HG03558 (cell line): ENCODE measurements around the gene BCAR3.
"Not testable (repeated sequence)": the region's sequence is repeated elsewhere in the genome, so short reads cannot be mapped to it uniquely, and the experiment has no call there.

Experiments used
- ATAC-seq: cut with Tn5 transposase; IDR thresholded peaks from one replicate; pipeline ENCODE4 v1.9.1; 2021; ENCODE audit warnings: moderate number of reproducible peaks; ENCODE audit not compliant: unreplicated experiment; ENCODE audit errors: extremely low read depth

BCAR3 gene

DNA sequence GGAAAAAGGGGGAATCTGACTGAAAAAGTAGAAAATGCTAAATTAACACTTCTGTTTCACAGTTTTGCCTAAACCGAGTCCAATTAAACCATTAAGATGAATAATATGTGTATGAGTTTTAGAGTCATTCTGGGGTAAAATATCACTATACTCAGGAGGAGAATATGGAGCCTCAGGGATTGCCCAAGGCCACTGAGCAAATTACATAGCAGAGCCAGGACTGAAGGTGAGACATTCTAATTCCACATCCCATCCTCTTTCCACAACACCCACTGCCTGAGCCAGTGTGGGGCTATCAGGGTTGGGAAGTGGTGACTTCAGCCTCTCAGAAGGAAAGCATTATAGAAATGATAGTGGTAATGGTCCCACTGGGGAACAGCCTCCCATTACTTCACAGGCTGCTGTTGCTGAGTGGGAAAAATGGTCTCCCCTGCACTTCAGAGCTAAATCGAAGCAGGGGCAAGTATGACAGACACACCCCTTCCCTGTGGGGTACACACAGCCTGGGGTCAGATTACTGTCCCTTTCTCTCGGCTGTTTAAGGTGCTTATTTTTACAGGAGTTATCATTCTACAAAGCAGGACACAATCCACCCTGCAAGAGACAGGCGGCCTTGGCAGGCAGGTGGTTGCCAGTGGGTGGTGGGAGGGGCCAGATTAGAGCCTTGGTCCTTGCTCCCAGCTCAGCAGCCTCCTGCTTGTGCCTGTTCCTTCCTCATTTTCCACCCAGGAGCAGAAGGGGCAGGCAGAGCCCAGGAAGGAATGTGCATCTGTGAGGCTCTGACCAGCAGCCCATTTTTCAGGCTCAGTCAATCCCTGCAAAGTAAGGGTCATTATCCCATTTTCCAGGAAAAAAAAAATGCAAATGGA lies 9.5 kb upstream of the BCAR3 start:
- ATAC-seq, result no peak

- no peak for ATAC-seq
These were observed 8.7 kb upstream of the BCAR3 start for GRCh38 chr1:93690341-93690740.

DNA sequence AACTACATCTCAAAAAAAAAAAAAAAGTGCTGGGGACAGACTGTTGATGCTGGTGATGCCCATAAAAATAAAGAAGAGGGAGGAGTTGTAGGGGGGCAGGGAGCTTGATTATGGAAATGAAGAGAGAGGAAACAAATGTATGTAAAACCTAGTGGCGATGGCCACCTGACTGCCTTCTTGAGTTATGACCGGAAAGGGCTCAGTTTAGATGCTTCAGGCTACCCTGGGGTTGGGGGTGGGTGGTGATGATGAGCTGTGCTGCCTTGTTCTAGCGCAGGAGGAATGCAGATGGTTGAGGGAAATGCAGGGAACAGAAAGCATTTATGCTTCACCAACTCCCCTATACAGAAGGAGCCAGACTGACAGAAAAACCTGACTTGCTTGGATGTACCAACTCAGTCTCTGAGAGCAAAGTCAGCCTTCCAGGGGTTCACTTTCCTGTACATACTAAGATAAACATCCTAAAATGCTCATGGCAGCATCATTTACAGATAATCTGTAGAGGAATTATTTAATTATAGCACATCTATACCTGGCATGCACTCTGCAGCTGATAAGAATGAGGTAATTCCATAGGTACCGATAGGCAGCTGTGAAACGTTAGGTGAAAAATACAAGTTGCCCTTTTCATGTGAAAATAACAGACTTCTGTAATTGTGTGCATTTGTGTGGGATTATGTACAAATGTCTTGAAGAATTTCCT lies 8.0 kb upstream of the BCAR3 start:
- no peak for ATAC-seq

- ATAC-seq, result no peak
These were observed 5.9 kb upstream of the BCAR3 start for GRCh38 chr1:93687542-93687941.

DNA sequence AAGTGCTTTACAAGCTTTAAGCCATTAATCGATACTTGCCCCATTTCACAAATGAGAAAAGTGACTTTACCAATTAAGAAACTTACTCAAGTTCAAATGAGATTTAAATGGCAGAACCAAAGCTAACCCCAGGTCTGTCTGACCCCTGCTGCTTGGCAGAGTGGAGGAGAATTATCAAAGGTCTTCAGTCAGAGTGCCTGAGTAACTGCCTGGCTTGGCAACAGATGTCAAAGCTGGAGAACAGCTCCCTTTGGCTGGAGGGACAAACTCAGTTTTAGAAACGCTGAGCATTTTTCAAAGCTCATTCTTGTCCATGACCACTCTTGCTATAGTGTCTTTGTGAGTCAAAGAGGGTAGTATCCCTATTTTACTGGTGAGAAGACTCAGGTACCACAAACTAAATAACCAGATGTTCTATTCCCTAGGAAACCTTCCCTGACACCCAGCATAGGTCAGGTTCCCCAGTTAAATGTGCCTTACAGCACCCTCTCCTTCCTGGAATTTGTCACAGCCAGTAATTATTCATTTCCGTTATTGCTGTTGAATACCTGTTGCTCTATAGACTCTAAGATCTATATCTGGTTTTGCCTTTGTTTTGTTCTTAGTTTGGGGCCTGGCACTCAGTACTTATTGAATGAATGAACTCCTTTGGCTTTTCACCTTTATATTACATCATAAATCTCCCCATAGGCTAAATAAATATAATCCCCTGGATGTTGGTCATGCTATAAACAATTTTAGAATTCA lies 5.0 kb upstream of the BCAR3 start:
- no peak for ATAC-seq

DNA sequence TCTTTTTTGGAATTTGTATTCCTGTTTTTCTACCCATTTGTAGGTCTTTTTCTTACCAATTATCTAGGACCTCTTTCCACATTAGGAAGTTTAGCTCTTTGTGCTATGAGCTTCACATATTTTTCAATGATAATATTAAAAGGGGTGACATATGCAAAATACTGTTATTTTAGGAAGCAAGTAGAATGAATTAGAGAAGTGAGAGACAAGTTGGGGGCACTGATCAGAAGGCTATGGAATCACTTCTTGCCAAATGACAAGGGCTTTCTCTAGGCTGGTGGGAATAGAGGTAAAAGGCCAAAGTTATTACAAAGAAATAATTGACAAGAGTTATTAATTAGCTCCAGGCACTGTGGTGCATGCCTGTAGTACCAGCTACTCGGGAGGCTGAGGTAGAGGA lies 4.3 kb upstream of the BCAR3 start:
- ATAC-seq, result no peak

DNA sequence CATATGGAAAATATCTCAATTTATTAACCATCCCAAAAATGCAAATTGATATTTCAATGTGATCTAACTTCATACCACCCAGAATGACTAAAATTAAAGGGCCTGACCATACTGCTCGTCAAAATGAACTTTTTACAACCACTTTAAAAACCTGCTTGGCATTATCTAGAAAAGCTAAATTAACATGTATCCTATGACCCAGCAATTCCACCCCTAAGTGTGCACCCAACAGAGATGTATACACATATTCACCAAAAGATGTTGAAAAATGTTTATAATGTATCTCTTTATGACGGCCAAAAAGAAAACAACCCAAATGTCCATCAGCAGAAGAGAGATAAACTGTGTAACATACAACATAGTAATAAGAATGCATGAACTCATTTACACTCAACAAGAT lies 1.6 kb upstream of the BCAR3 start:
- ATAC-seq, result no peak

DNA sequence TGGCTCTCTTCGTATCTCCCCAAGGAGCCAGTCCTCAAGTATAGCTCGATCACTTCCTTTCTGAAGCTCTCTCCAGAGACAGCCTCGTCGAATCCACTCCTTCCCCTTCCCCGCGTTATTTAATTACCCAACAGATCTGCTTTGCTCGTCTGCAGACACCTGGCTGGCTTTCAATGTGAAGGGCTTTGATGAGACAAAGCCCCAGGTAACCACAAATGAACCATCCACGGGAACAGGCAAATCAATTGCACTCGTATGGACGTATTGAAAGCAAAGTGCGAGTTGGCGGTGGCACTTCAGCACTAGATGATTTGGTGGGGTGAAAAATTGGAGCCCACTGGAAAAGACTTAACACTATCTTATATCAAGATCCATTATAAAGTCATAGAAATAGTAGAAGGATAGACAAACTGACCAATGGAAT lies 364 bp upstream of the BCAR3 start:
- ATAC-seq, result no peak

GRCh38 chr1:93680420-93681100 lies 1.1 kb downstream of the BCAR3 start:
- no peak for ATAC-seq

DNA sequence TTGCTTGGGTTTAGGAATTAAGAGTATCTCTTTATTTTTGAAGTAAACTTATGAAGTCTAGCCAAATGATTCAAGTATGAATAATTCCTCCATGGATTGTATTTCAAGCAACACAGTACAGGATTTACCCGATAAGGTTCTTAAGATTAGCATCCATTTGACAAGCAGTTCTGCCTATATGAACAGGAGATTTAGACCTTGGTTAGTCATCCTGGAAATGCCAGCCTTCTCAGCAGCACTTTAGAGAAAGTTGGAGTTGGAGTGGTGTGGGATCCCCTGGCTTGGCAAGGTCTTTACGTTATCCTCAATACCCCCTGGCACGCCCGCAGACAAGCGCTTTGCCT lies 1.6 kb downstream of the BCAR3 start:
- ATAC-seq, result no peak

- no peak for ATAC-seq
These were observed 2.1 kb downstream of the BCAR3 start for GRCh38 chr1:93679546-93679945.

DNA sequence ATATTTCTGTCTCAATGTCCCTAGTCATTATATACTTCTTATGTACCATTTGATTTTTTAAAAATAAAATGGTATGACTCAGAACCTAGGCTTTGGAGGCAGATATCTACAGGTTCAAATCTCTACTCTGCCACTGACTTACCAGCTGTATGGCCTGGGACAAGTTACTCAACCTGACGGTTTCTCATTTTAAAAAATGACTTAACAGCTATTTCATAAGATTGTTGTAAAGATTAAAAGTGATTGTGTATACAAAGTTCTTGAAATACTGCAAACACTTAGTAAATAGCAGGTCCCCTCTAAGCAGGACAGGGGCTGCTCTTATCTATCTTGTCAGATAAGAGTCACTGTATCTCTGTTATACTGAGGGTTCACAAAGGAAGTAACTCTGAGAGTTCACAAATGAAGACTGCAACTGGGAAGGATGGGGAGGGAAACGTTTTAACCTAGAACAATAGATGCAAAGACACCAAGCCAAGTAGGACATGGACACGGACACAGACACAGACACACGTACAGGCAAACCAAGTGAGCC lies 2.6 kb downstream of the BCAR3 start:
- no peak for ATAC-seq

- ATAC-seq, result no peak
These were observed 3.1 kb downstream of the BCAR3 start for GRCh38 chr1:93678491-93678890.

DNA sequence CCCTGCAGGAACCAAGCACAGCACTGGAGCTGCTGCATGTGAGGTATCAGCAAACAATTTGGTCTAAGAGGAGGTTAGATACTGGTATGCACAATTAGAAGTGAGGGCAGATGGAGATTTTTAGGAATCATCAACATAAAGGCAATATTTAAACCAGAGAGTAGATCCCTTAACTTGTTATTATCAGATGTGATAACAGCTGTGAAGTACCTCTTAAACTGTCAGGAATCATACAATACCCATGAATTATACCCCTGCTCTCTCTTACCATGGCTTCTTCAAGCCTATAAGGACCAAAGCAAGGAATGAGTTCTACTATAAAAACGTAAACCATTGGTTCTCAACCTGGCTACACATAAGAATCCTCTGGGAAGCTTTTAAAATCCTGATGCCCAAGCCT lies 3.9 kb downstream of the BCAR3 start:
- no peak for ATAC-seq

- ATAC-seq, result no peak
These were observed 5.2 kb downstream of the BCAR3 start for GRCh38 chr1:93676427-93676826.

GRCh38 chr1:93675931-93676330 lies 5.7 kb downstream of the BCAR3 start:
- ATAC-seq, result no peak

DNA sequence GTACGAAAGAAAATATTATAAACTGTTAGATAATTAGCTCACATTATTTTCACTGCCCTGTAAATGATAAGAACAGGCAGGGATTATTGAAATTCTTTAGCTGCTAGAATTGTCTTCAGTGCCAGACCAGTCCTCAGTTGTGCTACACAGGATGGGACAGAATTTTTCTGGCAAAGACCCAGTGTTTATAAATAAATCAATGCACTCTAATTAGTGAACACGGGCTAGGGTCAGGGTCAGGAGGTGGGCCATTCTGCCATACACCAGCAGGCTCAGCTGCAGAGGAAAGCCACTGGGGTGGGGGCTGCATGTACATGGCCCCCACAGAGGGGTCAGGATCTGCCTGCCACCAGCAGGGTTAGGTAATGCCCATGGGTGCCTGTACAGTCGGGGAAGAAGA lies 6.4 kb downstream of the BCAR3 start:
- no peak for ATAC-seq

DNA sequence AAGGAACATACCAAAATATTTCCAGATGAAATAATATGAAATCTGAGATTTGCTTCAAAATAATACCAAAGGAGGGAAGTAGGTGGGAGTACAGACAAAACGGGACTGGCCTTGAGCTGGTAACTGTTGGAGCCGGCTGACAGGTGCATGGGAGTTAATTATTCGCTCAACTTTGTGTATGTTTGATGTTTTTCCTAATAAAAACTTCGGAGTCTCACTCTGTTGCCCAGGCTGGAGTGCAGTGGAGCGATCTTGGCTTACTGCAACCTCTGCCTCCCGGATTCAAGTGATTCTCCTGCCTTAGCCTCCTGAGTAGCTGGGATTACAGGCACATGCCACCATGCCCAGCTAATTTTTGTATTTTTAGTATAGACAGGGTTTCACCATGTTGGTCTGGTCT lies 7.6 kb downstream of the BCAR3 start:
- ATAC-seq, result not testable (repeated sequence)

DNA sequence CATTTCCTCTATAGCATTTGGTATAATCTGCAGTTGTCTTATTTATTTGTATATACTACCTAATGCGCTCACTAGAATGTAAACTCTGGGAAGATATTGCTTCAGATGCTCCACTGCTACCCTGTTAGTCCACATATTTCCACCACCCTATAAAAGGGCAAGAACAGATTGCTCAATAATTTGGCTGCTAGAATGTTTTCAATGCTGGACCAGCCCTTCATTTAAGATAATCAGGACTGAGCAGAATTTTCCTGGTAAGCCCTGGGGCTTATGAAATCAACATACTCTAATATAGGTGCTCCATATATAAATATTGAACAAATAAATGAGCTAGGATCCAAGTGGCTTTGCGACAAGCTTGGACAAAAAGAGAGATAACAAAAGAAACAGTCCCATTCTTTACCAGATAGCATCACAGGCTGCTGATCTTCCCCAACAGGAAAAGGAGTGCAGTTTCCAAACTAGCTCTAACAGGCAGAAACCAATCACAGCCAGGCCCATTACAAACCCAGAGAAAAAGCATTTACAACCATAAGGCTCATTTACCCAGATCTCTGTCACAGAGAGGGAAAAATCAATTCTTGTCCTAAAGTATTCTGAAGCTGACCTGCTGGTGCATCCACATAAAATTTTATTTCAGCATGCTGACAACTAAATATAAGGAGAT lies 8.3 kb downstream of the BCAR3 start:
- ATAC-seq, result no peak
